ENCODE measurements around the gene G6PC1.

DNA sequence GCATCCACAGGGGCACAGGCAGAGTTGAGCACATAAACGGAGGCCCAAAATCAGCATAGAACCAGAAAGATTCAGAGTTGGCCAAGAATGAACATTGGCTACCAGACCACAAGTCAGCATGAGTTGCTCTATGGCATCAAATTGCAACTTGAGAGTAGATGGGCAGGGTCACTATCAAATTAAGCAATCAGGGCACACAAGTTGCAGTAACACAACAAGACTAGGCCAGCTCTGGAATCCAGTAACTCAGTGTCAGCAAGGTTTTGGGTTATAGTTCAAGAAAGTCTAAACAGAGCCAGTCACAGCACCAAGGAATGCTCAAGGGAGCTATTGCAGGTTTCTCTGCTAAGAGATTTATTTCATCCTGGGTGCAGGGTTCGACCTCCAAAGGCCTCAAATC, 12.9 kb downstream of the G6PC1 start:
- TF ChIP-seq EP300 (IDR thresholded peaks at IDR 0.05; ENCODE audit: borderline replicate concordance) (no peak), TCF12 (IDR thresholded peaks at IDR 0.05; ENCODE audit: low read depth) (no peak), RAD21 (IDR thresholded peaks at IDR 0.05; ENCODE audit: low read depth) (no peak), TEAD4 (IDR thresholded peaks at IDR 0.05) (no peak), YY1 (IDR thresholded peaks at IDR 0.05; ENCODE audit: low read depth) (no peak), CREB1 (IDR thresholded peaks at IDR 0.05; ENCODE audit: low read depth) (no peak)
- TF ChIP-seq, protein P1, sequence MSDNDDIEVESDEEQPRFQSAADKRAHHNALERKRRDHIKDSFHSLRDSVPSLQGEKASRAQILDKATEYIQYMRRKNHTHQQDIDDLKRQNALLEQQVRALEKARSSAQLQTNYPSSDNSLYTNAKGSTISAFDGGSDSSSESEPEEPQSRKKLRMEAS (IDR thresholded peaks at IDR 0.05), result no peak

Measured in Ishikawa (cell line).